ENCODE measurements around the gene FKBP2. TPM values are rescaled to one million over a fixed set of nuclear protein-coding genes. Genes with fewer than 3 reads are reported as not detected.

FKBP2 gene
- total RNA-seq, 6 experiments from 2014 or later = 54.1 to 95.6 (median 73.1) TPM

- H3K27me3 Mint-ChIP-seq (ENCODE audit: insufficient read depth) = no peaks in the 10 kb centered on the region; the same call in 1 of the 2 replicates
- H3K27ac Mint-ChIP-seq = no peak overlapping the region
- TF ChIP-seq CTCF (IDR thresholded peaks at IDR 0.05) = no peak
- H3K4me1 Mint-ChIP-seq (ENCODE audit: low read depth) = peaks cover 26% of the 10 kb centered on the region
- DNase-seq = no peak
- H3K4me3 Mint-ChIP-seq = no peak overlapping the region; the same call in 1 of the 2 replicates
- H3K9me3 Mint-ChIP-seq = no peaks in the 10 kb centered on the region
- H3K36me3 Mint-ChIP-seq (ENCODE audit: low read depth) = no peaks in the 10 kb centered on the region
These were observed 8.5 kb upstream of the FKBP2 start for GRCh38 chr11:64232182-64232966.

GRCh38 chr11:64232967-64233315, 8.0 kb upstream of the FKBP2 start:
- no peak overlapping the region for H3K4me3 Mint-ChIP-seq
- H3K27ac Mint-ChIP-seq = no peak overlapping the region
- H3K4me1 Mint-ChIP-seq (ENCODE audit: low read depth) = peaks cover 22% of the 10 kb centered on the region

GRCh38 chr11:64233913-64234586, 6.8 kb upstream of the FKBP2 start, which contains the start of gene VEGFB:
Gene VEGFB, plus strand, starts transcription at chr11:64234584. Its CDS starts 250 bp downstream, at chr11:64234834.
- H3K27ac Mint-ChIP-seq = peak within 1 kb of the TSS; percentile 26; the same call in 1 of the 2 replicates
- no peaks in the 10 kb centered on the region for H3K9me3 Mint-ChIP-seq
- no peak for DNase-seq
- H3K27me3 Mint-ChIP-seq (ENCODE audit: insufficient read depth) = no peaks in the 10 kb centered on the region
- H3K4me1 Mint-ChIP-seq (ENCODE audit: low read depth) = peaks cover 22% of the 10 kb centered on the region
- H3K4me3 Mint-ChIP-seq = peak within 1 kb of the TSS; percentile 84
- H3K36me3 Mint-ChIP-seq (ENCODE audit: low read depth) = no peaks in the 10 kb centered on the region
- no peak for TF ChIP-seq CTCF (IDR thresholded peaks at IDR 0.05)

More at GRCh38 chr11:64232967-64233315, 8.0 kb upstream of the FKBP2 start:
- no peaks in the 10 kb centered on the region for H3K27me3 Mint-ChIP-seq (ENCODE audit: insufficient read depth)
- TF ChIP-seq CTCF (IDR thresholded peaks at IDR 0.05) = no peak
- no peaks in the 10 kb centered on the region for H3K36me3 Mint-ChIP-seq (ENCODE audit: low read depth)
- H3K9me3 Mint-ChIP-seq = no peaks in the 10 kb centered on the region
- DNase-seq = no peak

- no peaks in the 10 kb centered on the region for H3K9me3 Mint-ChIP-seq
- TF ChIP-seq CTCF (IDR thresholded peaks at IDR 0.05) = peak; percentile 30
- no peak for DNase-seq
- no peaks in the 10 kb centered on the region for H3K27me3 Mint-ChIP-seq (ENCODE audit: insufficient read depth)
- peak overlapping the region; percentile 84 for H3K4me3 Mint-ChIP-seq
- H3K4me1 Mint-ChIP-seq (ENCODE audit: low read depth) = peaks cover 16% of the 10 kb centered on the region
- no peak overlapping the region for H3K27ac Mint-ChIP-seq
- H3K36me3 Mint-ChIP-seq (ENCODE audit: low read depth) = no peaks in the 10 kb centered on the region
These were observed 6.1 kb upstream of the FKBP2 start for GRCh38 chr11:64234647-64235379.

- no peaks in the 10 kb centered on the region for H3K9me3 Mint-ChIP-seq
- H3K27me3 Mint-ChIP-seq (ENCODE audit: insufficient read depth) = no peaks in the 10 kb centered on the region
- DNase-seq = no peak
- no peak overlapping the region for H3K27ac Mint-ChIP-seq
- no peak for TF ChIP-seq CTCF (IDR thresholded peaks at IDR 0.05)
- peak overlapping the region; percentile 84 for H3K4me3 Mint-ChIP-seq
- no peaks in the 10 kb centered on the region for H3K36me3 Mint-ChIP-seq (ENCODE audit: low read depth)
- H3K4me1 Mint-ChIP-seq (ENCODE audit: low read depth) = peaks cover 22% of the 10 kb centered on the region
These were observed 5.3 kb upstream of the FKBP2 start for GRCh38 chr11:64235437-64236161.

All from HFFc6 (cell line).